Osteocyte (in vitro differentiated cells): ENCODE results near the gene DCAF5. TPM values are rescaled to one million over a fixed set of nuclear protein-coding genes. Genes with fewer than 3 reads are reported as not detected.
"Not testable (repeated sequence)": the region's sequence is repeated elsewhere in the genome, so short reads cannot be mapped to it uniquely, and the experiment has no call there.

Experiments
- DNase-seq: peaks from one replicate; pipeline ENCODE4 v3.0.0; 2021; ENCODE audit warnings: mixed read lengths; ENCODE audit not compliant: unreplicated experiment; ENCODE audit errors: extremely low spot score
- H3K27ac Mint-ChIP-seq: one replicate; pipeline ENCODE4 v1.8.0; 2021; ENCODE audit warnings: mild to moderate bottlenecking, mixed read lengths; ENCODE audit not compliant: unreplicated experiment
- H3K27me3 Mint-ChIP-seq: one replicate; pipeline ENCODE4 v1.8.0; 2021; ENCODE audit warnings: mixed read lengths; ENCODE audit not compliant: unreplicated experiment
- H3K36me3 Mint-ChIP-seq: one replicate; pipeline ENCODE4 v1.8.0; 2021; ENCODE audit warnings: mixed read lengths; ENCODE audit not compliant: unreplicated experiment
- H3K4me1 Mint-ChIP-seq: one replicate; pipeline ENCODE4 v1.8.0; 2021; ENCODE audit warnings: mixed read lengths; ENCODE audit not compliant: unreplicated experiment
- H3K4me3 Mint-ChIP-seq: one replicate; pipeline ENCODE4 v1.8.0; 2021; ENCODE audit warnings: mild to moderate bottlenecking, moderate library complexity, mixed read lengths; ENCODE audit not compliant: unreplicated experiment
- H3K9me3 Mint-ChIP-seq: one replicate; pipeline ENCODE4 v1.8.0; 2021; ENCODE audit warnings: mixed read lengths; ENCODE audit not compliant: unreplicated experiment
- CTCF ChIP-seq: fragments of 200-600 bp; sonication (generic); IDR thresholded peaks from 2 replicates; pipeline ENCODE4 v1.5.0; 2021; ENCODE audit warnings: antibody characterized with exemption, mild to moderate bottlenecking, moderate library complexity
- total RNA-seq: library from RNA; stranded (reverse); gene quantifications from 2 replicates; pipeline ENCODE4 v1.2.1, GENCODE V29; 2021

The DCAF5 gene
- total RNA-seq, 1 donor from 2014 or later = 56.1 TPM

GRCh38 chr14:69072584-69072983, 80.3 kb downstream of the DCAF5 start:
- Mint-ChIP-seq H3K4me3 (no peak overlapping the region), H3K27me3 (no peaks in the 10 kb centered on the region), H3K36me3 (peaks cover 40% of the 10 kb centered on the region), H3K9me3 (no peaks in the 10 kb centered on the region), H3K4me1 (peaks cover 20% of the 10 kb centered on the region), H3K27ac (no peak overlapping the region)
- no peak for DNase-seq
- TF ChIP-seq CTCF = no peak

GRCh38 chr14:69068744-69069421, 84.0 kb downstream of the DCAF5 start:
- Mint-ChIP-seq H3K9me3 (no peaks in the 10 kb centered on the region), H3K36me3 (peaks cover 38% of the 10 kb centered on the region), H3K4me3 (no peak overlapping the region), H3K27ac (peak overlapping the region; percentile 92), H3K27me3 (no peaks in the 10 kb centered on the region), H3K4me1 (peaks cover 13% of the 10 kb centered on the region)
- no peak for DNase-seq
- no peak for TF ChIP-seq CTCF

- peaks cover 13% of the 10 kb centered on the region for H3K4me1 Mint-ChIP-seq
- H3K36me3 Mint-ChIP-seq = peaks cover 33% of the 10 kb centered on the region
- no peak for DNase-seq
- no peaks in the 10 kb centered on the region for H3K27me3 Mint-ChIP-seq
- no peak for TF ChIP-seq CTCF
- H3K4me3 Mint-ChIP-seq = no peak overlapping the region
- H3K9me3 Mint-ChIP-seq = no peaks in the 10 kb centered on the region
- no peak overlapping the region for H3K27ac Mint-ChIP-seq
Observed at GRCh38 chr14:69066396-69067171, 86.3 kb downstream of the DCAF5 start.

GRCh38 chr14:69065934-69066333, 87.0 kb downstream of the DCAF5 start:
- not testable (repeated sequence) for H3K4me3 Mint-ChIP-seq, DNase-seq, H3K9me3 Mint-ChIP-seq, H3K27ac Mint-ChIP-seq, H3K27me3 Mint-ChIP-seq
- H3K36me3 Mint-ChIP-seq = peaks cover 34% of the 10 kb centered on the region
- H3K4me1 Mint-ChIP-seq = peaks cover 13% of the 10 kb centered on the region

- TF ChIP-seq CTCF = no peak
- DNase-seq = no peak
- Mint-ChIP-seq H3K9me3 (no peaks in the 10 kb centered on the region), H3K27me3 (no peaks in the 10 kb centered on the region), H3K27ac (no peak overlapping the region), H3K4me1 (peaks cover 12% of the 10 kb centered on the region), H3K4me3 (no peak overlapping the region), H3K36me3 (peaks cover 40% of the 10 kb centered on the region)
Observed at GRCh38 chr14:69064596-69064995, 88.3 kb downstream of the DCAF5 start.
